Liver (tissue), 1 donor: ENCODE results near the gene GALNT14.

Experiments used
- FOXA1 ChIP-seq: IDR thresholded peaks from 2 replicates; pipeline ENCODE4 v1.6.1; 2016; ENCODE audit warnings: antibody characterized with exemption
- TF ChIP-seq, protein P1 (sequence below): IDR thresholded peaks from 2 replicates; pipeline ENCODE4 v1.6.1; 2016; ENCODE audit warnings: antibody characterized with exemption

GRCh38 chr2:31090188-31090587, 48.1 kb downstream of the GALNT14 start:
- TF ChIP-seq FOXA1: no peak
- TF ChIP-seq, protein P1, sequence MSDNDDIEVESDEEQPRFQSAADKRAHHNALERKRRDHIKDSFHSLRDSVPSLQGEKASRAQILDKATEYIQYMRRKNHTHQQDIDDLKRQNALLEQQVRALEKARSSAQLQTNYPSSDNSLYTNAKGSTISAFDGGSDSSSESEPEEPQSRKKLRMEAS: no peak
